Jurkat, Clone E6-1 (cell line): ENCODE results near the gene UXS1.

ENCODE experiments used
- DNase-seq: peaks from one replicate; pipeline ENCODE4 v3.0.0-alpha.2; 2011; ENCODE audit warnings: low read depth, low spot score
- H3K4me3 ChIP-seq: 2 replicates; pipeline ENCODE4 v1.5.1; 2011; ENCODE audit warnings: mild to moderate bottlenecking, low read length, control low read depth, moderate library complexity

Gene UXS1

DNA sequence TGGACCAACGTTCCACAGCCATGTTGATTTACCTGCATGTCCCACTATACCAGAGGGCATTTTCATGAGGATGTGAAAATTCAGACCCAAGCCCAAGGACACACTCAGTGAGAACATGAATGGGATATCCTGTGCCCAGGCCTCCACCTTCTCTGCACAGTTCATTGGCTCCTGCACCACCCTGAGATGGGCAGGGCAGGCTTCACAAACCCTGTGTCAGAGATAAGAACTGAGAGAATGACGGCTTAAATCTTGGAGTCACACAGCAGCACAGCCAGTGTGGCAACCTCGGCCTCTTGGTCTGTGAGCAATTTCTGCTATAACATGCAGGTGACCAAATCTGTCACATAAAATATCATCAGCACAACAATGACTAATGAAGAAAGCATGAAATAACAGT, 71.9 kb downstream of the UXS1 start:
- no peak for DNase-seq

DNA sequence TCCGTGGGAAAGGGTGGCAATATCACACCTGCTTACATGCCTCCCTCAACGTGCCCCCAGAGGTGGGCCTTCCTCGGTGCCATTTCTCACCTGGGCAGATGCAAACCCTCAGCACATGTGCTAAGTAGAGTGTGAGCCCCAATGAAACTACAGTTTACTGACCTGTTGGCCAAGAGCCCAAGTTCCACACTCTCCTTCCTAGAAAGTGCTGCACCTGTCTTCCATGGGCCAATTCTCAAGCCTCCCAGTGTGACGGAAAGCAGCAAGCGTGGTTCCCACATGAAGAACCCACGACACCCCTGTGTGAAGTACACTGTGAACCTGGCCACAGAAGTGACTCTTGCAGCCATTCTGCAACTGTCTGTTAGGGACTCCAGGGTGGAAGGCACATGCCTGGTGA, 73.7 kb downstream of the UXS1 start:
- no peak for DNase-seq
- no peak overlapping the region for H3K4me3 ChIP-seq

More for the DNA sequence above, 71.9 kb downstream of the UXS1 start:
- no peak overlapping the region for H3K4me3 ChIP-seq

DNA sequence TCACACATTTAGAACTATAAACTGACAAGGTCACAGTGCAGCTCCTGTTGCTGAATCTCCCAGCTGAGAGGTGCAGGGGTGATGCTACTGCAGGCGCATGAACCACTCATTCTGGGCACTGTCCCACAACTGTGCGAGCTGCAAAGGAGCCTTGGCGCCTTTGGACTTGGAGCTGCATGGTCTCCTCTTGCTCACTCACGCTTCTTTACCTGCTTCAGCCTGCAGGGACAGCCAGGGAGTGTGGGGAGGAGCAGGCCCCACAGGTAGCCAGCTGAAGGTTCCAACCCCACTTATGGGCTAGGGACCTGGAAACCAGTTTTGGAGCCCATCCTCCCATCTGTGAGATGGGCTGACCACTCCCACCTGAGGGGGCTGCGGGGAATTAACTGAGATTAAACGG, 75.0 kb downstream of the UXS1 start:
- DNase-seq = no peak

DNA sequence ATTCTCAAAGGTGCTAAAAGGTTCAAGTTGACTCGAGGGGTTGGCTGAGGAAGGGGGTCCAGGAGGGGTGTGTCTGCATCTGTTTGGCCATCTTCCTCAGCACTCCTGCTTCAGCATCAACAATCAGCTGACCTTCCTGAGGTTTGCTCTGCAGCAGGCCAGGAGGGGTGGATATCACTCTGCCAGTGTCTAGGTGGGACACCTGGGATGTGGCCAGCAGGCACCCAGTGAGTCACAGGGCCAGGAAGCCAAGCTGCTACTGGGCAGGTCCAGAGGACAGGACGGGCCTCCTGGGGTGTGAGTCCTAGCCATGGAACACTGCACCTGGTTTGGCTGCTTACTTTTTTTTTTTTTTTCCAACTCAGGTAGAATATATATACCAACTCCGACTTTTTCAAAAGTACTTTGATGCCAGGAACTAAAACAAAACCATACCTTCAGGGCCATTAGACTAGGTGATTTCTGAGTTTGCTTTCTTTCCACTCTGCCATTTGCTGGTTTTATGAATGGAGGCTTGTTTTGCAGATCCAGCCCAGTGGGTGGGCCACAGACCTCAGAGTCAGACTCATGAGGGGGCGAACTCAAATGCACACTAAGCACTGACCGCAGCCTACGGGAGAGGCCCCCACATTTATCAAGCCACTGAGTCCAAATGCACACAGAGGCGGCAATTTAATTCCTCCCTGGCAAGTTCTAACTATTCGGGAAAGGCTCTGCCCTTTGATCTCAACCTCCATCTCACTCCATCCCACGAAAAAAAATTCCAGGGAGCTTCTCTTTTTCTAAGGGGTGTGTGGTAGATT, 76.0 kb downstream of the UXS1 start:
- no peak for DNase-seq
- no peak overlapping the region for H3K4me3 ChIP-seq

More for the DNA sequence above, 75.0 kb downstream of the UXS1 start:
- H3K4me3 ChIP-seq = no peak overlapping the region

DNA sequence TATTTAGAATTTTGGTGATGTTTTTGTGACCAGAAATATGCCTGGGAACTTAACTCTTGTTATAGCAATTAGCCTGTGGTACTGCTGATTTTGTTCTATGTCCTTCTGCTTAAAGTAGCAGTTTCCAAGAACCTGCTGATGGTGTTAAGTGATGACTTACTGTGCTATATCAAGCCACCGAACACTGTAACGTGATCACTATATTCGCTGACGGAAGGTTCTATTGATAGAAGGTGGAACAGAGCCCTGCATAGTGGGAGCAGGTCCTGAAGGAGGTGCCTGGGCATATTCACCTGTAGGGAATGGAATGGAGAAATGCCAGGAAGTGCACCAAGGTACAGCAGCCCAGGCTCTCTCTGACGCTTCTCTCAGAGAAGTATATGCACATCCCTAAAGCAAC, 76.8 kb downstream of the UXS1 start:
- no peak for DNase-seq

DNA sequence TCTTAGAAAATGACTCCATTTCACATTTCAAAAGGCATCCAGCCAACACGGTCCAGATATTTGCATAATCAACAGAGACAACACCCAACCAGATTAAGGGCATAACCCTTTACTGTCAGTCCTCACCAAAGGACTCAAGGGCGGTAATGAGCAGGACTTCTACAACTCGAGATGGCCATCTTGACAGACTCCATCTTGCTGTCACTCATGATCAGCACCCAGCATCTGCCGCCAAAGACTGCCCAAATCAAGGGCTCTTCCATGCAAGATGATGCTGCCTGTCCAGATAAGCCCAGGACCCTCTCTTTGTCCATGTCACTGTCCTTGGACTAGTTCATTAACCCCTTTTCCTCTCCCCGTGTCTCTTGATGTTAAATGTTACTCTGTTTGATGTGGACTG, 77.9 kb downstream of the UXS1 start:
- H3K4me3 ChIP-seq = no peak overlapping the region
- DNase-seq = no peak

More for the DNA sequence above, 76.8 kb downstream of the UXS1 start:
- H3K4me3 ChIP-seq = no peak overlapping the region

DNA sequence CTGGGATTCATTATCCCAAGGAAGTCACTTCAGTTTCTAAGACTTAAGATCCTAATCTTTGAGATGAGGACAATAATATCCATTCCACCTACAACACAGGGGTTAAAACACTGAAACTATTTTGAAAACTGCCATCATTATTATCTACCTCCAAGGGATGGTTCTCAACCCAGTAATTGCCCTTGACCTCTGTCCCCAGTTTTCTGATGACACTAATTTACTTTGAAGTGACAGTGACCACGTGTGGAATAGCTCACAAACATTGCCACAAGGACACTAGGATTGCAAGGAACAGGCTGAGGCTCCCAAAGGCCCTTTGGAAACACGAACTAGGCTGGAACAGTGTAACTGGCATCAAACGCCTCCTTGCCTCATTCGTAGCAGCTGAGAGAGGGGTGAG, 78.4 kb downstream of the UXS1 start:
- H3K4me3 ChIP-seq = no peak overlapping the region
- no peak for DNase-seq

DNA sequence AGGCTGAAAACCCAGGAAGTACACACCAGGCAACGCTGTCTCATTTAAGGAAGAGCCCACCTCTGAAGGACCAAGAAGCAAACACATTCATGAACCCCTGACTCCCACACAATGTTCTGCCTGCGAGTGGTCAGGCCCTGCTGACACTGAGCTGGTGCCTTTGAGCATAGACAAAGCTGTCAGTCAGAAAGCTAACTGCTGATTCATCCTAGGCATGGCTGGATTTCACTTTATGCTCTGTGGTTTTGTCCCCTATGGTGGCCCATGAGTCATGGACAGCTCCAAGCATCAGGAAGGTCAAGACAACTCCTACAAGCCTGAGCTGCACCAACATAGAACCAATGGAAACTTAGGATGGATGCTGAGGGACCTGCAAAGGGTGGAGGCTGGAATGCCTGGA, 78.9 kb downstream of the UXS1 start:
- DNase-seq = no peak
- no peak overlapping the region for H3K4me3 ChIP-seq

DNA sequence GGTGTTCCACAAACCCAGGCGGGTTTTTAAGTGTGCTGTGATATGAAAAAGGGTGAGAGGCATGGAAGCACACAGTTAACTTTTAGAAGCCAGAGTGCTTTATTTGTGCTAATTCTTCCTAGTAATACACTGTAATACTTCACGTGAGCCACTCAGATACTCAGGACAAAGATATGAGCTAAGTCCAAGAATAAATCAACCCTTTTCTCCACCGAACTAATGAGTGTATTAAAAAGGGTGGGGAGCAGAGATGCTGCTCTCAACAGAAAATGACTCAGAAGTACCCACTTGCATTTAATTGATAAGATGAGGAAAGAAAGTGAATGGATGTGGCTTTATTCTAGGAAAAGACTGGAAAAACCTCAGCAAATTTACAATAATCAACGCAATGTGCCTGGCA, 79.9 kb downstream of the UXS1 start:
- no peak overlapping the region for H3K4me3 ChIP-seq

DNA sequence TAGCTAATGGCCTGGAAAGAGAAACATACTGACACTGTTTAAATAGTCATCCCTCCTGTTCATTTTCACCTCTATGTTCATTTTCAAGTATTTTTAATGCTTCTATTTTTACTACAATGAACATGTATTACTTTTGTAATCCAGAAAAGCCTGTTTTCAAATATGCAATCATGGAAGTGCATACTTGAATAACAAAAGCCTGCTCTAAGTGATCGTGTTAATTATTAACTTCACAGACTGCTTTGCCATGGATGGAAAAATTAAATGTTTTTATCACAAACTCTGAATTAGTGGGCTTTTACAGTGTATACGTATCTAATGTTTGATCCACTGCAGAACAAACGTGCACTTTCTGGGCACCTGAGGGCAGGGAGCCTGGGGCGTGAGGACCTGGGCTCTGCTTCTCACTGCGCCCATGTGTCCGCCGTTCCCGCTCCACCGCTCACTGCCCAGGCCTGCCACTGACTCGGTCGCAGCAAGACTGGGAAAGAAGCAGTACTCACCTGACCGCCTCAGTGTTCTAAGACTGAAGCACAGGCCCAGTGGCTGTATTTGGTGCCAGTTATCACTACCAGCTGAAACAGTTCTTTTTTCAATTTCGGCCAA, 80.6 kb downstream of the UXS1 start:
- DNase-seq = no peak
- H3K4me3 ChIP-seq = no peak overlapping the region

More for the DNA sequence above, 79.9 kb downstream of the UXS1 start:
- no peak for DNase-seq

DNA sequence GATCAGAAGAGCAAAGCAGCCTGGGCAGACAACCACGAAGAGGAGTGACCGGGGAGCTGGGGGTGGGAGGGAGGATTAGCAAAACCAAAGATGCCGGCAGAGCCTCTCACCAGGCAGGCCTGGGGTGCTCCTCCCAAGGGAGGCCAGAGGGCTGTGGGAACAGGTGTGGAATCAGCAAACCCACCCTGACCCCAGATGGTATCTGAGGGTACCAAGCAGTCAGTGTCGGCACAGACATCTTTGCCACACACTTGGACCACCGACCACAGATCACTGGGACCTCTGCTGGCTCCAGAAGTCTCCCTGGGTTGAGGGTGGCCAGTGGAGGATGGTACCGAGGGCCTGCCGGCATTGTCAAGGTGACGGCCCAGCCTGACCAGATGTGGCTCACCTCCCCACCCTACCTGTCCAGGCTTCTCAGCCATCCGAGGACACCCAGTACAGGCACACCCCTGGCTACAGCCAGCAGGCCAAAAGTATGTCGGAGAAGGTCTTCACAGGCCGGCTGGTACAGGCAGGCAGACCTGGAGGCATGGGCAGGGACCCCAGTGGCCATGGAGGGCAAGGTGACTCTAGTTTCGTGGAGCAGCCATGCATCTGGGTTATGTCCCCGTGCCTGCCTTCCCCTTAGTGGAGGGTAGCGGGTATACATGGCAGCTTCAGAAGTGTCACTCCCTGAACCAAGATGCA, 82.1 kb downstream of the UXS1 start:
- no peak for DNase-seq

DNA sequence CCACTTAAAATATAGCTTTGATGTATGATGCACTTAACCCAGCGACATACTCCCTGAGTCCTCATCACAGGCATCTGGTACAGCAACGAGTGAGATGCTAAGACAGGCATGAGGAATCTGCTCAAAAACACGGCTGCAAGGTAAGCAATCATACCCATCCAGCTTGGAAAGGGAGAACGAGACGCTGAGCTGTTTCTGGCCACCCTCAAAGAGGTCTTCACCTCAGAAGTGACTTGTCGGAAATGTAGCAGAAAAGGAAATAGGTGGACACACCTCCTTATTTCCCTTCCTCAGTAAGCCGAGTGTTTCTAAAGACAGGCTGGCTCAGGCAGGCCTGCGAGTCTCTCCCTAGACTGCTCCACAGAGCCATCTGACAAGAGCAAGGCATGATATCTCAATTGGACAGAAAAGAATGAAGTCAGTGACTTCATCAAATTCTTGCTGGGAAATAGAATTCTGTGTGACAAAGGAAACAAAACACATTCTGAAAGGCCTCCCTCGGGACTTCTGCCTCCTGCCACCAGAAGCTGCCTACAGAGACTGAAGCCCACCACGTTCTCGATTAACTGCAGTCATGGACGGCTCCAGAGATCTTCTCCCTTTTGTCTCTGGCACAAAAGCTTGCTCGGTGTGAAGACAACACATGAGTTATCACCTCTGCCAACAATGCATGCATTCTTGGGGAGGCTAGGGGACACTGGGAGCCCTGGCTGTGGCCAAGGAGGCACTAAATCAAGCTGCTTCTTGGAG, 84.3 kb downstream of the UXS1 start:
- DNase-seq = no peak
- no peak overlapping the region for H3K4me3 ChIP-seq

More for the DNA sequence above, 82.1 kb downstream of the UXS1 start:
- H3K4me3 ChIP-seq = no peak overlapping the region

DNA sequence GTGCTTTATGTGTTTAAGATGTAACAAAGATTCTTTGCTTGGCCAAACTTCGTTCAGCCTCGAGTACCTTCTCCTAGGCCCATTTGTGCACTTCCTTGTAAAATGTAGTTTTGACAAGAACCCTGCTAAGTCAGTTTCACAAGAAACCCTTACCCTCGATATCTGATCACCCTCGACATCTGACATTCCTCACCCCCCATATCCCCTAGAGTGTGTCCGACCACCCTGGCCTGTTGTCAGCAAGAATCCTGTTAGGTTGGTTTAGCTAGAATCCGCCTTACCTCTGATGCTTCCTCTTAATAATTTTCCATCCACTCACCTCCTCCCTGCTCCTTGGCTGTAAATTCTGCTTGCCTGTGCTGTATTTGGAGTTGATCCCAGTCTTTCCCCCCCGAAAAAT, 85.3 kb downstream of the UXS1 start:
- DNase-seq = no peak
- H3K4me3 ChIP-seq = no peak overlapping the region

DNA sequence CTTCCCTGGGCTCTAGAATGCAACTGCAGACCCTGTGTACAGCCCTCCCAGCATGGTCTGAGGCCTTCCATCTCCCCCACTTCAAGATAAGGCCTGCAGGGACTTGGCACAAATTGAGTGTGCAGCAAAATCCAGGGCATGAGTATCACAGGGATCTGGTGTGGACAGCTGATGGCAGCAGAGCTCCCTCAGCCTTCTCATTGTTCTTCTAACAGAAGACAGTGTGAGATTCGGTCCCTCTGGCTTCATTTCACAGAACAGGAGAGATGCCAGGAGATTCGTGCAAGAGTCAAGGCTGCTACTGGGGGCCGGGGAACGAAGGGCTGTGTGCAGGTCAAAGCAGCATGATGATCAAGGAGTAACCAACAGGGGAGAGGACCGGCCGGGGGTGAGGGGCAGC, 85.8 kb downstream of the UXS1 start:
- DNase-seq = no peak
- no peak overlapping the region for H3K4me3 ChIP-seq

DNA sequence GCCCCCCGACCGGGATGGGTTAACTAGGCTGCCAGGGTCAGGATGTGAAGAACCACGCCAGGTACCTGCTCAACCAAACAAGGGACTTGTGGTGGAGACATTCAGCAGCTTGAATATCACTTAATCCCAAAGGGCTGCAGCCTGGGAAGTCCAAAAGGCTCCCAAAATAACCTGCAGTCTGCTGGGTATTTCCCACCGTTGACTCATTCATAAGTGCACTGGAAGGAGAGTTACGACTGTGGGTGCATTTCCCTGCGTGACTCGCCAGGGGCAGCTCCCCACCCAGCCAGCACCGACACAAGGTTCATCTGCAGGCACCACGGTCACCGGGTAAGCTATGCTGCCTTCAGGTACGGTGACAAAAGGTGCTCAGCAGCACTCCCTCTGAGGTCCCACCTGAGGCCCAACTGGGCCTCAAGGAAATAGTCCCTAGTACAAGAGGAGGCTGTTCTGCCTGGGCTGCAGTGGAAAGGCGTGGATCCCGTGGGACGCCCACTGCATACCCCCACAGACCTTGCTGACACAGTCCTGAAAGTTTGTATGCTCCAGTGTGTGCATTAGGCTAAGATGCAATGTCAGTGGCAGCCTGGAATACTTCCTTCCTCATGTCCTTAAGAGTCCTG, 86.5 kb downstream of the UXS1 start:
- H3K4me3 ChIP-seq = no peak overlapping the region
- no peak for DNase-seq

DNA sequence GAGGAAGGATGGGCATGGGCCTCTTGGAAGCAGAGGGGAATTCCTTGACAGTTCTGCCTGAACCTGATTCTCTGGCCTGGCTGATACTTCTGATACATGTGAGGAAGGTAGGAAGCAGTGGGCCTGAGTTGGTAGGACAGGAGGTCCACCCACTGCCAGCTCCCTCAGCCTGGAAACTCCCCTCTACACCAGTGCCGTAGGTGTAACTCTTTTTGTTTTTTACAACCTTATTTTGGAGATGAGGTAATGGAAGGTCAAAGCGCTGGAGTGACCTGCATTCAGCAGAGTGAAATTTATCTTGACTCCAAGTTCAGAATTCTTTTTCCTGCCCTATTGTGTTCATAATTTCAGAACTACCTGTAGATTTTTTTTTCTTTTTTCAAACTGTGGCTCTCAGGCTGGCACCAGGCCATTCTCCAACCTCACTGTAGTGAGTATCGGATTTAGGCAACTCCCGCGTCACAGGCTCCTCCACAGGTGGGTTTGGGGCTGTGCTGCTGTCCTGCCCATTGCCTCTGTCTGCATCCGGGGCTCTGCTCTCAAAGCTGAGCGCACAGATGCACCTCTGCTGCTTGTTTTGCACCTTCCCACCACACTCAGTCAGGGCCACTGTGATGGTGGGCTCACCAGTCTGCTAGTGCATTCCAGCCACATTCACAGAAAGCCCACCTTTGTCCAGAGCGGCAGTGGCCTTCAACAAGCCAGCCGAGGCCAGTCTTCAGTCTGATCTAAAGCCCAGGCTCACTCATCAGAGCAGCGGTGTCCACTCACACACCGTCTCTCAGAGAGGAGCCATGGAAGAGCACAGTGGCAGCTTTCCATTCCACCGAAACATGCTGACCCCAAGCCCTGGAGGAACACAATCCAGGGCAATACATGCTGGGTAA, 87.2 kb downstream of the UXS1 start:
- H3K4me3 ChIP-seq = no peak overlapping the region
- DNase-seq = no peak

DNA sequence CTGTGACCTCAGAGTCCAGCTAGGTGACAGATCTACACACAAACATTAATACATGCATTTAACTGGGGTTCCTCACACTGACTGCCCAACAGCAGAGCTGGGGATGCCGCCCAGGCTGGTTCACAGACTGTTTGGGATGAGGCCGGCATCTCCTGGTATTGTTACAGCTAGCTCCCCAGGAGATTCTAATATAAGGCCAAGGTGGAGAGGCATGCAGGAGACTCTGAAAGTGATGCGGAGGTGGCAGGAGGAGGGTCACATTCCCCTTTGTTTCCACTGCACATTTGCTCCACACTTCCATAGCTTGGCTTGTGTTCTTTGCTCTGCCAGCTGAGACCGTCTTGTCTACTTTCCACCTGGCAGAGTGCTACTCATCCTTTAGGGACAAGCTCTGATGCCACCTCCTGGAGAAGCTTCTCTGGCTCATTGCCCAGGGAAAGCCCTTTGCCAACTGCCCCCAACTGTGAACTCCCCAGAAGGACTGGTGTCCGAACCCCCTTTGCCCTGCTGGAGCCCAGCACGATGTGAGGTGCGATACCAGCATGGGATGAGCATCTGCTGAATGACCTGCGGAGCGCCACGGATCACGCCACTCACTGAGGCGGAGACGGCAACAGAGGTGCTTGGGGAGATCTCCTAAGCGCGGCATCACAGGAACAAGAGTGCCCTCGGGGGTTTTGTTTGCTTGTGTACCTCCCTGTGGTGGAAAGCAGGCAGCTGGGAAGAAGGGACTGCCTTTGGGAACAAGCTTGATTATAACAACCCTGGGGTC, 88.8 kb downstream of the UXS1 start:
- no peak for DNase-seq

More for the DNA sequence above, 88.8 kb downstream of the UXS1 start:
- no peak overlapping the region for H3K4me3 ChIP-seq
